Stimulated activated CD8-positive, alpha-beta memory T cell treated with anti-CD3 and anti-CD28 coated beads, Interleukin-7, amount 100 ng/mL, for 4 hours (primary cell): ENCODE data around the gene SSUH2.
"Not testable (repeated sequence)": the region's sequence is repeated elsewhere in the genome, so short reads cannot be mapped to it uniquely, and the experiment has no call there.

Experiments used
- DNase-seq, 2 donors: peaks; one replicate each; pipeline ENCODE4 v3.0.0-alpha.2; 2020; ENCODE audit warnings: low read depth in 2 of 2

SSUH2 gene

DNA sequence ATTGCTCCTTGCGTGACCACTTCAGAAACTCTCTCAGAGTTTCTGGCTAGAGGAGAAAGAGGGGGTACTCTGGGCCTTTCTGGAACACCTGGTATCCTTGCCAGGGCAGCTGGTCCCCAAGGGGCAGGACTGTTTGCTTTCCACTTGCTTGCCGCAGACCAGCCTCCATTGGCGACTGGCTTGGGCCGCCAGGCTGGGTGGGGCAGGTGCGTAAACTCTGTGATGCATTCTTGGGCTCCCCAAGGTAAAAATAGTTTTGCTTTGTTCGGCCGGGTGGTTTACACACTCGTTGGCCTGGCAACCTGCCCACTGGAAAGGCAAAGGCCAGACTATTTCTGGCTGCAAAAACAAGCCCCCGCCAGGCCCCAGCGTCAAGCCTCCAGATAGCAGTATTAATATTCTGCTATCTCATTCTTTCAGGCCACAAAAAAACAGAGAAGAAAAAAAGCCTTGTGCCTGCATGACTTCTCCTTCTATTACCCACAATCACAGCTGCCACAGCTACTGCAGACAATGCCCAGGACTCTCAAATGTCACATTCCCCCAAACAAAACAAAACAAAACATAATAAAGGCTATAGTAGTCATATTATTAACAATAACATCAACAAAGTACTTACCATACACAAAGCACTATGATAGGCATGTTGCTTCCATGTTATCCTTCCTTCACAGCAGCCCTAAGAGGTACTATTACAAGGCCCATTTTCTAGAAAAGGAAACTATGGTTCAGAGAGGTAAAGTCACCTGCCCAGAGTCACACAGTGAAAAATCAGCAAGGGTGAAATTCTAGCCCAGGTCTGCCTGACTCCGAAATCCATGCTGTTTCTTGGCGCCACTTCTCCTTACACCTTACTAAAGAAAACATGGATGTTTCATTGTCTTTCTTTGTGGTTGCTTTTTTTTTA lies 14.0 kb upstream of the SSUH2 start:
- DNase-seq = no peak

GRCh38 chr3:8657804-8658305 lies 13.3 kb upstream of the SSUH2 start:
- no peak for DNase-seq

- no peak for DNase-seq
Observed at GRCh38 chr3:8656240-8656639, 11.6 kb upstream of the SSUH2 start.

- no peak for DNase-seq
Observed at GRCh38 chr3:8655387-8655835, 10.8 kb upstream of the SSUH2 start.

GRCh38 chr3:8654572-8655329 lies 10.2 kb upstream of the SSUH2 start:
- not testable (repeated sequence) for DNase-seq

- no peak for DNase-seq
Observed at GRCh38 chr3:8653800-8654408, 9.3 kb upstream of the SSUH2 start.

DNA sequence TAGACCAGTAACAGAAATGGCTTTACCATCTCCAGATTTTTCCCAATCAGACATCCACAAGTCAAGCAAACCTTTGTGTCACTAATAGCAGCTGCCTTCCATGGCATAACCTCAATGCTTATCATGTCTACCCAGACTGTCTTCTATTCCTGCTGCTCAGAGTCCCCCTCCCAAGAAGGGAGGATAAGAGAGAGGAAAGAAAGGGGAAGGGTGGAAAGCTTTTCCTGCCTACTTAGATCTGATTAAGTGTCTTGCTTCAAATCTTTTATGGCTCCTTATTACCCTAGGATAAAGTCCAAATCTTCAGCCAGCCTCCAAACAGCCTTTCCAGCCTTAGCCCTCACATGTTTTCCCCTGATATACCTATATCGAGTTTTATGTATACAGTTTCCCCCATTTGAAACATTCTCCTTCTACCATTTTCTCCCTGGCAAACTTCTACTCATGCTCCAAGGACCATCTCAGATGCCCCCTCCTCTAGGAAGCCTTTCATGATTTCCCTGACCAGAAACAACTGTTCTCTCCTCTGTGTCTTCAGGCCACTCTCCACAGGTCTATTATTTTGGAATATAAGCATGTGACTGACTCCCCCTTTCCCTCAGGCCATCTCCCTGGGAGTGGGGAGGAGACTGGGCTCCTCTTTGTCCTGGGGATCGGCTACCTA lies 7.9 kb upstream of the SSUH2 start:
- DNase-seq = no peak

DNA sequence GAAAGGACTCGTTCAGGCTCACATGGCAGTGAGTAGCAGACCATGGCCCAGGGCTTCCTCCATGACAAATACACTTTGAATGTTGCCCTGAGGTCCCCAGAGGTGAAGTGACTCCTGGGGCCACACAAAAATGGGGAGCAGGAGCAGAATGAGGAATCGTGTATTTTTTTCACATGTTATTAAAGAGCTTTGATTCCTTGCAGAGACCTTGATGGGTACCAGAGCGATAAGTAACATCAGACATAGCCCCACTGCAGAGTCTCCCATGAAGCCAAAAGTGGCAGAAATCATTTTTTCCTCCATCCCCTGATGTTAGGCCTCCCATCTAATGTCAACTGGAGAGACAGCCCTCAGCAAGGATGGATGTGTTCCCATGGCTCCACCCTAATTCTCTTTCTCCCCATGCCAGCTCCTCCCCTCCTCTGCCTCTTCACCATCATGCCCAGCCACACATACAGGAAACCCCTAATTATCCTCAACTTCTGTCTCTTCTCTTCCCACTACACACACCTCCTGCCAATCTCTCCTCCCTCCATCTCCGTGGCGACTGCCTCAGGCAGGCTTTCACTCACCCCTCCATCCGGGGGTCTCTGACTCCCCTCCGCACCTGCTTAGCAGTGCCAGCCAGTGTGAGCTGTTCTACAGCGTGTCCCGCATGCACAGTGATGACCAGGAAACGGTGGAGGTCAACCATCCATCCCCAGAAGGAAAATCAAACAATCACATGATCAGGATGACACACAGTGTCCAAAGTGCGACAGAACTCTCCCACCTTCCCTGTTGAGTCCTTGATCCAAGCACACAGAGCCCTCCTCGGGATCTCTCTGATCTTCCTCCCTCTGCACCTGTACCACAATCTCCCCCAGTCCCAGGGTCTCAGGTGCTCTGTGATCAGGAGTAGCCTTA lies 7.1 kb upstream of the SSUH2 start:
- no peak for DNase-seq

- no peak for DNase-seq
Observed at GRCh38 chr3:8650583-8651416, 6.2 kb upstream of the SSUH2 start.

DNA sequence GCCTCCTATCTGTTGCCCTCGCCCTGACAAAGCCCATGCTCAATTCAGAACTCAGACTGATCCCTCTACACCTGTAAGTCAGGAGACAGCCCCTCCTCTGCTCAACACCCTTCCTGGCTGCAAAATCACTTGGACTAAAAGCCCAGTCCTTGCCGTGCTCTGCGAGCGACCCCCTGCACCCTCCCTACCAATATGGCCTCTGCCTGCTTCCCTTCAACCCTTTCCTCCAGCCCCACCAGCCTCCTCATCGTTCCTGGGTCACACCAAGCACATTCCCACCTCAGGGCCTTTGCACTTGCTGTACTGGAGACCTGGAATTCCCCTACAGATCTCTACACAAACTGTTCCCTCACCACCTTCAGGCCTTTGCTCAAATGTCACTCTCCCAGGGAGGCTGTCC lies 5.2 kb upstream of the SSUH2 start:
- no peak for DNase-seq

DNA sequence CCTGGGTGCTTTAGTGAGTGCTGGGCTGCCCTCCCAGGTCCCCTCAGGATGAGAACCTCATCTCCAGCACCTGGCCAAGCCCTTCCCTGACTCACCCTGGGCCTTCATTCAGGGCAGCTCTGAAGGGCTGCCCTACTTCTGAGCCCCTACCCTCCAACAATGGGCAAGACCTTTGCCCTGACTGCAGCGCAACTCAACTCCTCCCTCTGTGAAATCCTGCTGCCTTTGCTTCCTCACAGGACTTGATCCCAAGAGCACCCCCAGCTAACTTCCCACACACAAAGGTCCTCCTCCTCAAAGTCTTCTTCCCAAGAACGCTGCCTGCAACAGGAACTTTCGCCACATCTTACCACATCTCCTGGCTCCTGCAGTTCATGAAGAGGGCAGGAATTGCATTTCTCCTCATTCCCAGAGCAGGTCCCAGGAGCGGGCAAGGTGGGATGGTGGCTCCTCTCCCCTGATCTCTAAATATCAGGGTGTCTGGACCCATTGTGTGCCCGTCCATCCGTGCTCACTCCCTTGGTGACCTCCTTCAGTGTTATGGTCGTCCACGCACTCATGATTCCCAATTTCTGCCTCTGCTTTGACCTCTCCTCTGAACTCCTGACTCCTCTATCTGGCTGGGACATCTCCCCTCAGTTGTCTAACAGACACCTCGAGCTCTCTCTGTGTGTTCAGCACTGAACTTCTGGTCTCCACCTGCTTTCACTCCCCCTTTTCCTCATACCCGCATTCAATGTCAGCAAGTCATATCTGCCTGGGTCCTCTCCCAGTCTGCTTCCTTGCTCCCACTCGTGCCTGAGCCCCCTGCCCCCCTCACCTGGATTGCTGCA lies 4.5 kb upstream of the SSUH2 start:
- DNase-seq = no peak

DNA sequence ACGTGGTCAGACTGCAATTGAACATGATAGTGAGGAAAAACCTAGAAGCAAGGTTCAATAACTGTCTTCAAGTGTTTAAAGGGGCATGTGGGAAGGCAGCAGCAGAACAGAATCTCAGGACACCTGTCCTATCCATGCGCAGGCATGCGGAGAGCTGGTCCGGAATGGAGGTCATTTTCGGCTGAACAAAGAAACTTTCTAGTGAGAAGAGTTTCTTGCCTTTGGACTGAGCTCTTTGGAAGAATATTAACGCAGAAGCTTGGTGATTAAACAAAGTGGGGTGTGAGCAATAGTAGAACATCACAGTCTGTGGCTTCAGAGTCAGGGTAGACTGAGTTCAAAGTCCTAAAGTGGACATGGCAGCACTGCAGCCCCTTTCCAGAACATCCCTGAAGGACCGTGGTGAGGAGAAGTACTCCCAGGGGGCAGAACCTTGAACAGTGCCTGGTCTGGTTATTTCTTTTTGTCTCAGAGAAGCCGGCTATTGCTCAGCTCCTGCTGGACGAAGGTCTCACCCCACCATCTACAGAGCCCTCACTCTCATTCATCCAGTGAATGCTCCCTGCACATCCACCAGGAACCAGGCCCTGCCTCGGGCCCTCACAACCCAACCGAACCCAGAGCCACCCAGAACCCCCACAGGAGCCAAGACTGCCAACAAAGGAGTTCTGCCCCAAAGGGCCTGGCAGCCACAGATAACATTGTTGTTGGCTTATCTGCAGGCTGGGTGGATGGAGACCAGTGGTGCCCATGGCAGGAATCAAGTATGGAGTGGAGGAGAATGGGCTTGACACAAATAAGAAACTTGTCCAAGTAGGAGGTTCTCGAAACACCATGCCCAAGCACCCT lies 2.8 kb upstream of the SSUH2 start:
- DNase-seq = no peak

DNA sequence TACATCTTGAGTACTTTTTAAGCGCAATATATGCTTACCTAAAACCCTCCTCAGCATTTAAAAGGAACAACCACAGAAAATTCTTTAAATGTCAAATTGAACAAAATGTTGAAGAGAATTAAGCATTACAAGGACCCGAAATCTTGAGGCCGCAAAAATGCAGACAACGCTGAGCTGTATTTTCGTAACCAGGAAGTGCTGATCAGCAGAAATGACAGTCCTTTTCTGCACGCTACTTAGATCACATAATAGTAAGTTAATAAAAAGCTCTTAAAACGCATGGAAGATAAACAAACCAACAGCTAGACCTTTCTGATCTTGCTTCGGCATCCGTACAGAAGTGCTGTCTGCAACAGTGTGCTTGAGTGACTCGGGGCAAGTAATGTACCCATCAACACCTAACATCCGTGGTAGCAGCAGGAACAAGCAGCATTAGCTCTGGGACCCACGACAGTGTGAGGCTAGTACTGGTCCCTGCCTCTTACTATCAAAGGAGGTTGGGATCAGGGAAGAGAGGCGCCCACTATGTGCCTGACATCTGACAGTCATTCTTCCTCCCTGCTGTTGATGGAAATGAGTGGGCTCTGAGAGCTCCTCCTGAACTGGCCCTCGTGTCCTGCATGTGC lies 1.8 kb upstream of the SSUH2 start:
- DNase-seq = no peak

- DNase-seq = no peak
Observed at GRCh38 chr3:8645712-8646111, 1.1 kb upstream of the SSUH2 start.

- DNase-seq = no peak
Observed at GRCh38 chr3:8643693-8644365, 769 bp downstream of the SSUH2 start.

GRCh38 chr3:8642001-8642400 lies 2.6 kb downstream of the SSUH2 start:
- no peak for DNase-seq

DNA sequence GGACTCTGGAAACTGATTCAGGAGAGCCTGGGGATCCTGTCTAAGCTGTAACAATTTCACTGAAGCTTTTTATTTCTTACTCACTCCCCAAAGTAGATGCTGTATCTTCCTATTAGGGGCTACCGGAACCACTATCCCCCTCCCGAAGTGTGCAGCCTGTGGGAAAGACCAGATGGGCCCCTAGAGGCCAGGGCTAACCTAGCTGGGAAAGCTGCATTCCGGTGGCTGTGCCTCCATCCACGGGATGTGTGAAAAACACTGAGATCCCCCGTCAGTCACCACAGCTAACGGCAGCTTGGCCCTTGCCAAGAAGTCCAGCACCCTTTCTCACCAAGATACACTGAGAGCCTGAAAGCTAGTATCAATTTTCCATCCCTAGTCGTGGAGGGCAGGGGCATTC lies 3.1 kb downstream of the SSUH2 start:
- no peak for DNase-seq
